Ovary (tissue), 3 donors: ENCODE results near the gene OBSCN.

Source experiments
- CTCF ChIP-seq, 3 donors: fragments of 450-650 bp in 2 of 3; fragments of 200-600 bp in 1 of 3; IDR thresholded peaks; one replicate each; pipeline versions ENCODE4 v1.5.1 to v1.8.0; 2016 to 2022; ENCODE audit warnings: antibody characterized with exemption in 3 of 3, mild to moderate bottlenecking in 1 of 3
- POLR2A ChIP-seq: fragments of 450-650 bp; IDR thresholded peaks from one replicate; pipeline ENCODE4 v1.6.1; 2017; ENCODE audit warnings: antibody characterized with exemption, mild to moderate bottlenecking, moderate library complexity
- donor health status: DM: no; HTN: no; CAD: no.

- TF ChIP-seq CTCF (IDR thresholded peaks at IDR 0.05) (no peak), POLR2A (no peak)
These were observed 78.9 kb downstream of the OBSCN start for GRCh38 chr1:228286505-228287417.
